COLO668 (cell line): Measurements from ENCODE around the gene TMEM54.

Experiments
- DNase-seq: peaks from one replicate; lab custom pipeline; 2025; ENCODE audit not compliant: unreplicated experiment; lab: John Stamatoyannopoulos, UW

Gene TMEM54

GRCh38 chr1:32881871-32882850 lies 19.0 kb downstream of the TMEM54 start:
- DNase-seq = no peak

GRCh38 chr1:32881291-32881690 lies 19.9 kb downstream of the TMEM54 start:
- DNase-seq = no peak

- DNase-seq = no peak
Observed at GRCh38 chr1:32878637-32879041, 22.6 kb downstream of the TMEM54 start.

GRCh38 chr1:32878183-32878582 lies 23.0 kb downstream of the TMEM54 start:
- no peak for DNase-seq

DNA sequence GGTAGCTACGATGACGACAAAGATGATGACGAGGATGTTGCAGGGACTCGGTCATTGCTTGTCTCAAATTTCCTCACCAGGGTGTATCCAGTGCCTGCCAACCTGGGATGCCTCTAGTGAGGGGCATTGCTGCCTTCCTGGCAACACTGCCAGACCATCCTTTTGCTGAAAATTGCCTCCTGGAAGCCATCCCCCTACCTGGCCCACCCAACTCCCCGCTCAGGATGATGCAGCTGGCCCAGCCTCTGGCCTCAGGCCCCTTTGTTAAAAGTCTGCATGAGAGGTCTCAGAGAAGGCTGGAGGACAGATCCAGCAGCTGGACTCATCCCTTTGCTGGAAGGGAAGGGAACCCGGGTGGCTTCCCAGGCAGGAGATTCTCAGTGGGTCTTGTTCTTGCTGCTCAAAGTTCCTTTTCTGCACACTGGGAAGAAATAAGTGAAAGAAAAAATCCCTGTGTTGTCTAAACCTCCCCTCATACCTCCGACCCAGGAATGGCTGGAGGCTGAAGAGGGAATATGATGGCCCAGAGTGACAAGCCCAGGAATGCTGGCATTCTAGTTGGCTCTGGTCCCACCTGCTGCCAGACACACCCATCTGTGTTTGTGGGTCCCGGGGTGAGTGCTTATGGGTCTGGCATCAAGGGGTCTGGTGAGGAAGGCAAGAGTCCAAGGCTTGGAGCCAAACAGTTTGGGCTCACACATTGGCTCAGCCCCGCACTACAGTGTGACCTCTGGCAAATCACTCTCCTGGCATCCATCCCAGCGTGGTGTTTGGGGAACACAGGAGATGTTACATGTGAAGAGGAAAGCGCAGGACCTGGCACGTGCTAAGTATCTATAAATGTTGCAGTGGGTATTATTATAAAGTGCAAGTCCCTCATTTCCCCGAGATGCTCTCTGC lies 23.7 kb downstream of the TMEM54 start:
- no peak for DNase-seq

DNA sequence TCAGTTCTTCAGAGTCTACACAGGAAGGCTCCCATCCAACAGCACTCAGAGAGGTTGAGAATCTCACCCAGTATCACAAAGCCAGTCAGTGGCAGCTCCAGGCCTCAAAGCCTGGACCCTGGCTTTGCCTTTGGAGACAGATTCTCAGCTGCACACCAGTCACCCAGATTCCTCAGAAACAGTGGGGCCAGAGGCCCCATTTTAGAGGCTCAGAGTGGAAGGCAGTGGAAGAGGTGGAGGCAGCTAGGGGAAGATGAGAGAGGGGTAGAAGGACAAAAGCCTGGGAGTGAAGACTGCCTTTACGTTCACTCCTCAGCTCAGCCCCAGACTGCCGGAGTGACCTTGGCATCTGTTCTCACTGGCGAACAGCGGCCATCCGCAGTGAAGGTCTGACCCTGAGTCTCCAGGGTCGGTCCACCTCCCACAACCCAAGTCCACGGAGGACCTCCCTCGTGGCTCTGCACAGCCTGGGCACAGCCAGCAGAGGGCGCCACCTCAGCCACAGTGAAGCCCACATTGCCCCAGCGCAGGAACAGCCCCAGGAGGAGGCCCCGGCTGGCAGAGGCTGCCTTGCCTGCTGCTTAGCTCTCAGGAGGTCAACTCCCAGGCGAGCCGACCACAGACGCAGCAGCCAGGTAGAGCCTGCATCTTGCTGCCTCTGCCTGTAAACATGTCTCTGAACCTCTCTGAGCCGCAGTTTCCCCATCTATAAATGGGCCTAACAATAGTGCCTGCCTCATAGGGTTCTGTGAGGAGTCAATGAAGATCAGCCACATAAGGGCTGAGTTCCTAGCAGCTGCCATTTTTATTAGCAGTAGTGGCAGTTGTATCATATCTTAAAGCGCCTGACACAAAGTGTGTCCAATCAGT lies 24.6 kb downstream of the TMEM54 start:
- DNase-seq = peak; percentile 67

- DNase-seq = no peak
Observed at GRCh38 chr1:32874860-32875752, 26.1 kb downstream of the TMEM54 start.

DNA sequence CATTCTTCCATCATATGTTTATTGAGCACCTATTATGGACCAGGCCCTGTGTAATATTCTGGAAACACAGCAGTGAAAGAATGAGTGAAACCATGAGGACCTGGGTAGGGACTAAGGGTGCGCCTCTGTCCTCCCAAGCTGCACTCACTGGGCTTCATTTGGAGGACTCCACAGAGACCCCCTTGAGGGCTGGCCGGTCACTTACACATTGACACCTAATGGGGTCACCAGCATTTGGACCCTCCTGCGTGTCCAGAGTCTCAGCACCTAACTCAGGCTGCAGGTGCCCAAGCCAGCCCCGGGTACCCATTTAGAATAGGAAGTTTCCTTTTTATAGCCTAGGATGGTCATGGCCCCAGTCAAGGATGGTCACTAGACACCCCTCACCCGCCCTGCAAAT lies 27.7 kb downstream of the TMEM54 start:
- no peak for DNase-seq

DNA sequence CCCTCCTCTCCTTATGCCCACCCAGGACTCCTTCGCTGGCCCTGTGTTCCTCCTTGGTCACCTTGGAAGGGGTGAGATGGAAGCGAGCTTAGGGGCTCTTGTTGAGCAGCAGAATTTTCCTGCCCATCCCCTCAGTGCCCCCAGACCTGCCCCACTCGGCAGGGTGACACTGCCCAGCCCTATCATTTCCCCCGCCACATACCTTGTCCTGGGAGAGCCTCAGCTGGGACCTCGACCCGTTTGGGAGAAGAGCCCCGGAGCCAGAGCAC lies 29.1 kb downstream of the TMEM54 start:
- no peak for DNase-seq

DNA sequence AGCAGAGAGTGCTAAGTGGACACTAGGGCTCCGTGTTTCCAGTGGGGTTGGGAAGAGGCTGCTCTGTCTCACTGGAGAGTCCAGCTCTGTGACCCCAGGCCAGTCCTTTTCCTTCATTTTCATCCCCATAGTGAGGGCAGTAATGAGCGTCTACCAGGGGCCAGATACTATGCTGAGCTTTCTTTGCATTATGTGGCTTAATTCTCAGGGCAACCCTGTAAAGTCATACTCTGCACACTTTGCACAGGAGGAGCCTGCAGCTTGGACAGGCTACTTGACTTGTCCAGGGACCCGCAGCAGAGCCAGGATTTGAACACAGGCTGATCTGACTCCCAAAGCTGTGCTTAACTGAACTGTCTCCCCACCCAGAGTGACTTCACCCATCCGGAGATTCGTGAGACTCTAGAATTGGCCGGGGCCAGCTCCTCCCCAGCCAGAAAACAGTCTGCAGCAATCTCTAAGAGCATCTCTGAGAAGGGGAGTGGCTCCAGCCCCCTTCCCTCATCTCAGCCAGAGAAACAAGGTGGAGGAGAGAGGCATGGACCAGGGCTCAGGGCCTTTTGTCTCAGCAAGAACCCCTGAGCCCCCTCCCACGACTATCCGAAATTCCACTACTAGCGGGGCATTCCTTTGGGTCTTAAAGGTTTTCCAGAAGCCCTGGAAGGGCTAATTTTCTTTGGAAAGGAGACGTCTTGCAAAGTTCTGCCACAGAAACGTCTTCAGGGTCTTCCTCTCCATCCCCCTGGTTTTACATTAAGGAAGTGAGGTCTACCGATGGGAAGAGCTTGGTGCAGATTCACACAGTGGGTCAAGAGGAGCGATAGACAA lies 29.6 kb downstream of the TMEM54 start:
- no peak for DNase-seq

GRCh38 chr1:32870615-32871363 lies 30.4 kb downstream of the TMEM54 start, which contains the start of gene FNDC5:
Gene FNDC5, minus strand, starts transcription at chr1:32870912.
- DNase-seq = peak; percentile 80

DNA sequence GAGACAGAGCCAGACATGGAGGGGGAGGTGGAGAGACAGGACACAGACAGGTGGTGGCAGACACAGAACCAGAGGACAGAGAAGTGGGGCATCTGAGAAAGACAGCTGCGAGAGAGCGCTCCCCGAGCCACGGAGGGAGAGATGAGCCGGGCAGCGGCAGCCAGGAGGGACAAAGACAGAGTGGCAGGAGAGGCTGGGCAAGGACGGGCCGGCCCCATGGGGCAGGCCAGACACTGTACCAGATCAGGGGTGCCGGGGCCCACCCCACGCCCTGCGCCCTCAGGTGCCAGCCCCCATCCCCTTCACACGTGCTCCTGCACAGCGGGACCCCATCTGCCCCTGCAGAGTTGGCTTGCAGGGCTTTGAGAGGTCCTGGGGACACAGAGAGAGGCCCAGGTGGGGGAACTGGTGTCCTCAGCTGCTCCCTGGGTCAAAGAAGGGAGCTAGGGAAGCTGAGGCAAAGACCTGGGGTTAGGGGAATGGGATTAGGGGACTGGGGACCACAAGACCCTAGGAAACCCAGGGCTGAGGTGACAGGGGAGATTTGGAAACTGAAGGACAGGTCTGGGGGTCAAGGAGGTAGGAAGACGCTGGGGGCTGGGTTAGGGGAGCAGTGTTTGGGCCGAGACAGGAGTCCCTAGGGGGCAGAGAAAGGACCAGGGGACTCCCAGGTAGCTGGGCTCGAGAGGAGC lies 31.1 kb downstream of the TMEM54 start:
- DNase-seq = no peak

- no peak for DNase-seq
Observed at GRCh38 chr1:32868806-32869455, 32.3 kb downstream of the TMEM54 start.

DNA sequence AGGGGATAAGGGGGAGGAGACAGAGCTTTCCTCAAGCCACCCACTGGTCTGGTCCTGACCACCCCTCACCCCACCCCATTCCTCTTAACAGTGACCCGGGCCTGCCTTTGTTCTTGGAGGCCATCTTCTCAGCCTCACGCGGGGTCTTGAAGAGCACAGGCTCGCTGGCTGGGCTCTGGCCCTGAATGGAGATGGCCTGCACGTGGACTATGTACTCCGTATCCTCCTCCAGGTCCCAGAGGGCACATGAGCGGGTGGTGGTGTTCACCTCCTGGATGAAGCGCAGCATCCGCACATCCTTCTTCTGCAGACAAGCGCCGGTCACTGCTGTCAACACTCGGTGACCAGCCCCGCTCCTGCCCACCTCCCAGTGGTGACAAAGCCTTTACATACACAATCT lies 33.1 kb downstream of the TMEM54 start:
- DNase-seq = no peak

GRCh38 chr1:32867671-32868070 lies 33.5 kb downstream of the TMEM54 start:
- no peak for DNase-seq

GRCh38 chr1:32867151-32867550 lies 34.0 kb downstream of the TMEM54 start:
- no peak for DNase-seq

DNA sequence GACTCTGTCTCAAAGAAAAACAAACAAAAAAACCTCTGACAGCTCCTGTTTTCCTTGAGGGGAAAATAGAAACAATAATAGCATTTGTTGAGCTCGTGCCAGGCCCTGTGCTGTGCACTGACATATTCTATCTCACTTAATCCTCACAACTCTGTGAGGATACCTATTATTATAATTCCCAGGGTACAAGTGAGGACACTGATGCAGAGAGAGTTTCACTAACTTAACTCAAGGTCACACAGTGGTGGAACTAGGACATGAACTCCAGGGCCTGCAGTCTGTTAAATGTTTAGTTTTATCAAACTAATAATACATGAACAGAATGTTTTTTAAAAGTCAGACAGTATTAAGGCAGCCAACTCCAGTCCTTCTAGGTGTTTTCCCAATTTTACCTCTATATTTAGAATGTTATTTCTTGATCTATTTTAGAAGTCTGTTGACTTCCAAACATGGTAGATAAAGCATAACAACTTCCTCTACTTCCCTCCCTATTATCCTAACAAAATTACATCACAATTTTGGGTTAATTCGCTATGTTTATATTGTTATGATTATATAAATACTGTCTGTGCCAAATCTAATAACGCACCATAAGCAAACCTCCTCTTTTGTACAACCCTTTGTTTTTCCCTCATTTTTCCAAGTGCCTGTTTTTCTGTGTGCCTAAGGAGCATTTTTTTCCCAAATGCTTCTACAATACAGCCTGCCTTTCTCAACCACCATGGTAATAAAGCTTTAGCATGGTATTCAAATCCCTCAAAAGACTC lies 35.4 kb downstream of the TMEM54 start:
- DNase-seq = no peak
